Activated CD4-positive, alpha-beta T cell treated with anti-CD3 and anti-CD28 coated beads, Interleukin-2, amount 10 ng/mL, durations not matched to agents 7 days and 5 days (primary cell): ENCODE data around the gene PHACTR1. TPM values are rescaled to one million over a fixed set of nuclear protein-coding genes. Genes with fewer than 3 reads are reported as not detected.

Experiments
- CTCF ChIA-PET: fragments of 350-600 bp; sonication (Branson Sonifier 250); formaldehyde crosslinking; loops from one replicate; lab custom pipeline; 2021; ENCODE audit warnings: antibody characterized with exemption; lab: Charles Lee
- POLR2A ChIA-PET: fragments of 350-600 bp; sonication (Branson Sonifier 250); formaldehyde crosslinking; loops from one replicate; lab custom pipeline; 2021; ENCODE audit warnings: antibody characterized with exemption; lab: Charles Lee
- DNase-seq: peaks from one replicate; pipeline ENCODE4 v3.0.0-alpha.2; 2020
- H3K27ac Mint-ChIP-seq: one replicate; pipeline ENCODE4 v1.8.0; 2021; ENCODE audit warnings: mild to moderate bottlenecking, moderate library complexity, mixed read lengths
- H3K27me3 Mint-ChIP-seq: one replicate; pipeline ENCODE4 v1.8.0; 2021; ENCODE audit warnings: mixed read lengths
- H3K36me3 Mint-ChIP-seq: one replicate; pipeline ENCODE4 v1.8.0; 2021; ENCODE audit warnings: low read depth, mixed read lengths
- H3K4me1 Mint-ChIP-seq: one replicate; pipeline ENCODE4 v1.8.0; 2021; ENCODE audit warnings: mixed read lengths
- H3K4me3 Mint-ChIP-seq: one replicate; pipeline ENCODE4 v1.8.0; 2021; ENCODE audit warnings: mild to moderate bottlenecking, moderate library complexity, mixed read lengths
- H3K9me3 Mint-ChIP-seq: one replicate; pipeline ENCODE4 v1.8.0; 2021; ENCODE audit warnings: mixed read lengths
- total RNA-seq, 2 experiments: library from RNA; stranded (reverse); gene quantifications; one replicate each; pipeline ENCODE4 v1.2.3, GENCODE V29; 2021

PHACTR1 gene
- total RNA-seq, 2 experiments from 2014 or later: 0.19 to 0.32 TPM

GRCh38 chr6:12984776-12985175, 268.2 kb downstream of the PHACTR1 start:
- no peaks in the 10 kb centered on the region for H3K9me3 Mint-ChIP-seq
- H3K27me3 Mint-ChIP-seq: no peaks in the 10 kb centered on the region
- no peak overlapping the region for H3K27ac Mint-ChIP-seq
- H3K4me1 Mint-ChIP-seq: no peaks in the 10 kb centered on the region
- no peak for DNase-seq
- no peak overlapping the region for H3K4me3 Mint-ChIP-seq
- POLR2A ChIA-PET: no interaction called here
- H3K36me3 Mint-ChIP-seq: no peaks in the 10 kb centered on the region
- CTCF ChIA-PET: no interaction called here

- ChIA-PET POLR2A (no interaction called here), CTCF (no interaction called here)
- Mint-ChIP-seq H3K9me3 (no peaks in the 10 kb centered on the region), H3K27me3 (no peaks in the 10 kb centered on the region), H3K36me3 (no peaks in the 10 kb centered on the region), H3K4me1 (no peaks in the 10 kb centered on the region), H3K27ac (no peak overlapping the region), H3K4me3 (no peak overlapping the region)
- no peak for DNase-seq
Observed at GRCh38 chr6:12987783-12988182, 271.2 kb downstream of the PHACTR1 start.

- Mint-ChIP-seq H3K4me1 (no peaks in the 10 kb centered on the region), H3K4me3 (no peak overlapping the region), H3K27me3 (peaks cover 4% of the 10 kb centered on the region), H3K27ac (no peak overlapping the region), H3K36me3 (no peaks in the 10 kb centered on the region), H3K9me3 (no peaks in the 10 kb centered on the region)
- no peak for DNase-seq
- CTCF ChIA-PET: no interaction called here
- POLR2A ChIA-PET: no interaction called here
Observed at GRCh38 chr6:12990162-12990561, 273.6 kb downstream of the PHACTR1 start.

GRCh38 chr6:12991435-12991834, 274.9 kb downstream of the PHACTR1 start:
- no peaks in the 10 kb centered on the region for H3K4me1 Mint-ChIP-seq
- POLR2A ChIA-PET: no interaction called here
- CTCF ChIA-PET: interaction anchor here (0.7 kb wide), 1 partner anchor 259 kb away, joined by 3 read pairs; no protein-coding TSS in a partner anchor

GRCh38 chr6:12992770-12993169, 276.2 kb downstream of the PHACTR1 start:
- H3K27ac Mint-ChIP-seq: no peak overlapping the region
- H3K4me3 Mint-ChIP-seq: no peak overlapping the region
- H3K9me3 Mint-ChIP-seq: no peaks in the 10 kb centered on the region
- H3K4me1 Mint-ChIP-seq: no peaks in the 10 kb centered on the region
- no peak for DNase-seq
- ChIA-PET POLR2A (no interaction called here), CTCF (no interaction called here)
- peaks cover 6% of the 10 kb centered on the region for H3K27me3 Mint-ChIP-seq
- H3K36me3 Mint-ChIP-seq: no peaks in the 10 kb centered on the region

More at GRCh38 chr6:12991435-12991834, 274.9 kb downstream of the PHACTR1 start:
- no peak for DNase-seq
- H3K9me3 Mint-ChIP-seq: no peaks in the 10 kb centered on the region
- H3K27me3 Mint-ChIP-seq: peaks cover 6% of the 10 kb centered on the region
- H3K36me3 Mint-ChIP-seq: no peaks in the 10 kb centered on the region
- no peak overlapping the region for H3K27ac Mint-ChIP-seq
- H3K4me3 Mint-ChIP-seq: no peak overlapping the region

GRCh38 chr6:12993283-12993898, 276.8 kb downstream of the PHACTR1 start:
- peaks cover 6% of the 10 kb centered on the region for H3K27me3 Mint-ChIP-seq
- ChIA-PET POLR2A (no interaction called here), CTCF (no interaction called here)
- H3K36me3 Mint-ChIP-seq: no peaks in the 10 kb centered on the region
- no peaks in the 10 kb centered on the region for H3K9me3 Mint-ChIP-seq
- no peak overlapping the region for H3K27ac Mint-ChIP-seq
- DNase-seq: no peak
- no peak overlapping the region for H3K4me3 Mint-ChIP-seq
- no peaks in the 10 kb centered on the region for H3K4me1 Mint-ChIP-seq

- Mint-ChIP-seq H3K4me1 (no peaks in the 10 kb centered on the region), H3K9me3 (no peaks in the 10 kb centered on the region), H3K27ac (no peak overlapping the region), H3K36me3 (no peaks in the 10 kb centered on the region), H3K4me3 (no peak overlapping the region), H3K27me3 (peaks cover 9% of the 10 kb centered on the region)
- POLR2A ChIA-PET: no interaction called here
- no peak for DNase-seq
- CTCF ChIA-PET: no interaction called here
Observed at GRCh38 chr6:12995419-12995818, 278.9 kb downstream of the PHACTR1 start.

- no peaks in the 10 kb centered on the region for H3K9me3 Mint-ChIP-seq
- peaks cover 10% of the 10 kb centered on the region for H3K27me3 Mint-ChIP-seq
- ChIA-PET POLR2A (no interaction called here), CTCF (no interaction called here)
- H3K4me3 Mint-ChIP-seq: no peak overlapping the region
- no peak for DNase-seq
- no peaks in the 10 kb centered on the region for H3K4me1 Mint-ChIP-seq
- H3K27ac Mint-ChIP-seq: no peak overlapping the region
- no peaks in the 10 kb centered on the region for H3K36me3 Mint-ChIP-seq
Observed at GRCh38 chr6:13000537-13000936, 284.0 kb downstream of the PHACTR1 start.

- ChIA-PET POLR2A (no interaction called here), CTCF (no interaction called here)
- DNase-seq: no peak
- Mint-ChIP-seq H3K4me1 (no peaks in the 10 kb centered on the region), H3K9me3 (no peaks in the 10 kb centered on the region), H3K27me3 (peaks cover 14% of the 10 kb centered on the region), H3K4me3 (no peak overlapping the region), H3K36me3 (no peaks in the 10 kb centered on the region), H3K27ac (no peak overlapping the region)
Observed at GRCh38 chr6:13001927-13002326, 285.4 kb downstream of the PHACTR1 start.

GRCh38 chr6:13004601-13005000, 288.0 kb downstream of the PHACTR1 start:
- CTCF ChIA-PET: no interaction called here
- Mint-ChIP-seq H3K9me3 (no peaks in the 10 kb centered on the region), H3K27me3 (peaks cover 15% of the 10 kb centered on the region), H3K36me3 (no peaks in the 10 kb centered on the region), H3K4me1 (no peaks in the 10 kb centered on the region), H3K4me3 (no peak overlapping the region), H3K27ac (no peak overlapping the region)
- DNase-seq: no peak
- POLR2A ChIA-PET: no interaction called here

- CTCF ChIA-PET: no interaction called here
- no peaks in the 10 kb centered on the region for H3K36me3 Mint-ChIP-seq
- POLR2A ChIA-PET: no interaction called here
Observed at GRCh38 chr6:13005994-13006393, 289.4 kb downstream of the PHACTR1 start.

GRCh38 chr6:13006578-13007300, 290.2 kb downstream of the PHACTR1 start:
- ChIA-PET POLR2A (no interaction called here), CTCF (no interaction called here)
- Mint-ChIP-seq H3K9me3 (no peaks in the 10 kb centered on the region), H3K4me1 (no peaks in the 10 kb centered on the region), H3K27me3 (peaks cover 32% of the 10 kb centered on the region), H3K27ac (no peak overlapping the region), H3K36me3 (no peaks in the 10 kb centered on the region), H3K4me3 (no peak overlapping the region)
- no peak for DNase-seq

More at GRCh38 chr6:13005994-13006393, 289.4 kb downstream of the PHACTR1 start:
- H3K4me1 Mint-ChIP-seq: no peaks in the 10 kb centered on the region
- H3K27me3 Mint-ChIP-seq: peaks cover 26% of the 10 kb centered on the region
- no peak overlapping the region for H3K4me3 Mint-ChIP-seq
- H3K27ac Mint-ChIP-seq: no peak overlapping the region
- DNase-seq: no peak
- no peaks in the 10 kb centered on the region for H3K9me3 Mint-ChIP-seq

- no peak overlapping the region for H3K4me3 Mint-ChIP-seq
- ChIA-PET POLR2A (no interaction called here), CTCF (interaction anchor here (0.6 kb wide), 1 partner anchor 219 kb away, joined by 3 read pairs; no protein-coding TSS in a partner anchor)
- no peak for DNase-seq
- no peaks in the 10 kb centered on the region for H3K4me1 Mint-ChIP-seq
- peaks cover 38% of the 10 kb centered on the region for H3K27me3 Mint-ChIP-seq
- no peaks in the 10 kb centered on the region for H3K36me3 Mint-ChIP-seq
- no peak overlapping the region for H3K27ac Mint-ChIP-seq
- H3K9me3 Mint-ChIP-seq: no peaks in the 10 kb centered on the region
Observed at GRCh38 chr6:13007744-13008143, 291.2 kb downstream of the PHACTR1 start.
